H1 (cell line): ENCODE data around the gene G2E3. TPM values are rescaled to one million over a fixed set of nuclear protein-coding genes. Genes with fewer than 3 reads are reported as not detected.

Experiments
- CTCF ChIA-PET: fragments of 300-600 bp; sonication (Branson Sonifier 250); formaldehyde crosslinking; loops from one replicate; lab custom pipeline; 2021; ENCODE audit not compliant: partially characterized antibody; lab: Charles Lee
- POLR2A ChIA-PET: fragments of 300-600 bp; sonication (Branson Sonifier 250); formaldehyde crosslinking; loops from one replicate; lab custom pipeline; 2021; ENCODE audit warnings: inconsistent platforms; ENCODE audit not compliant: partially characterized antibody; lab: Charles Lee
- DNase-seq, 2 experiments: peaks; one replicate each; pipeline versions ENCODE4 v3.0.0 to v3.0.0-alpha.2; 2010 to 2022; ENCODE audit warnings: low spot score in 2 of 2, low read depth in 1 of 2, mixed read lengths in 1 of 2
- FAIRE-seq: peaks from 2 replicates; lab custom pipeline; 2011; peaks lifted over from hg19 to GRCh38; lab: Jason Lieb, UNC
- H2AFZ ChIP-seq: 2 replicates; pipeline ENCODE4 v1.8.1; 2012; ENCODE audit warnings: low read length, inconsistent platforms
- H2AK5ac ChIP-seq: 2 replicates; pipeline ENCODE4 v1.6.1; 2013; ENCODE audit warnings: low read depth, low read length
- H2BK120ac ChIP-seq: replicated peaks from 2 replicates; pipeline ENCODE3; 2013; ENCODE audit warnings: low read depth, low read length, inconsistent platforms
- H2BK12ac ChIP-seq: 2 replicates; pipeline ENCODE4 v1.6.1; 2013; ENCODE audit warnings: low read depth, low read length
- H2BK15ac ChIP-seq: 2 replicates; pipeline ENCODE4 v1.6.1; 2013; ENCODE audit warnings: low read length
- H2BK20ac ChIP-seq: 2 replicates; pipeline ENCODE4 v1.6.1; 2013; ENCODE audit warnings: low read length
- H2BK5ac ChIP-seq: 2 replicates; pipeline ENCODE4 v1.6.1; 2013; ENCODE audit warnings: low read depth, low read length
- H3K14ac ChIP-seq: 2 replicates; pipeline ENCODE4 v1.6.1; 2013; ENCODE audit warnings: inconsistent platforms; ENCODE audit not compliant: insufficient read length
- H3K18ac ChIP-seq: 2 replicates; pipeline ENCODE4 v1.6.1; 2013; ENCODE audit warnings: low read length; ENCODE audit errors: extremely low read depth
- H3K23ac ChIP-seq: 2 replicates; pipeline ENCODE4 v1.6.1; 2013; ENCODE audit warnings: inconsistent platforms; ENCODE audit not compliant: insufficient read length
- H3K23me2 ChIP-seq: 2 replicates; pipeline ENCODE4 v1.6.1; 2013; ENCODE audit warnings: low read depth, low read length
- H3K27ac ChIP-seq: 2 replicates; pipeline ENCODE4 v1.6.1; 2011; ENCODE audit warnings: low read depth, low read length, inconsistent platforms
- H3K27me3 ChIP-seq, 4 experiments: replicated peaks in 1 of 4; 1 replicate in 1 of 4; 2 replicates in 3 of 4; pipeline versions ENCODE4 v1.6.1 to v1.8.1; 2011 to 2013; ENCODE audit warnings: low read length in 3 of 4, mild to moderate bottlenecking in 3 of 4, inconsistent platforms in 2 of 4, mixed read lengths in 2 of 4, moderate library complexity in 1 of 4; ENCODE audit not compliant: control insufficient read depth in 3 of 4, insufficient read depth in 3 of 4; ENCODE audit errors: extremely low read depth in 1 of 4
- H3K36me3 ChIP-seq, 4 experiments: 2 replicates each; pipeline versions ENCODE4 v1.6.1 to v1.8.1; 2011 to 2013; ENCODE audit warnings: mild to moderate bottlenecking in 4 of 4, low read length in 3 of 4, moderate library complexity in 2 of 4, control low read depth in 1 of 4, inconsistent platforms in 1 of 4; ENCODE audit not compliant: insufficient read depth in 4 of 4, control insufficient read depth in 2 of 4
- H3K4ac ChIP-seq: replicated peaks from 2 replicates; pipeline ENCODE3; 2013; ENCODE audit warnings: low read length, low read depth, mixed read lengths, inconsistent platforms; ENCODE audit not compliant: insufficient read length
- H3K4me1 ChIP-seq, 4 experiments: replicated peaks in 1 of 4; 1 replicate in 1 of 4; 2 replicates in 3 of 4; pipeline versions ENCODE4 v1.6.1 to v1.8.1; 2011 to 2013; ENCODE audit warnings: low read length in 3 of 4, inconsistent platforms in 2 of 4, mixed read lengths in 1 of 4; ENCODE audit not compliant: insufficient read depth in 4 of 4, control insufficient read depth in 3 of 4
- H3K4me2 ChIP-seq, 2 experiments: 2 replicates each; pipeline versions ENCODE4 v1.6.1 to v1.8.1; 2011 to 2013; ENCODE audit warnings: low read depth in 2 of 2, low read length in 2 of 2, control low read depth in 1 of 2, inconsistent platforms in 1 of 2, mild to moderate bottlenecking in 1 of 2; ENCODE audit not compliant: insufficient read depth in 1 of 2
- H3K4me3 ChIP-seq, 4 experiments: fragments of 200-600, 300-600 bp in 1 of 4; sonication (generic), shearing (Covaris generic), sonication (Bioruptor Twin) in 1 of 4; 2 replicates each; pipeline versions ENCODE4 v1.5.1 to v1.8.1; 2011 to 2016; ENCODE audit warnings: low read length in 4 of 4, low read depth in 3 of 4, control low read depth in 2 of 4, inconsistent platforms in 2 of 4, mild to moderate bottlenecking in 2 of 4, mixed read lengths in 1 of 4, moderate library complexity in 1 of 4; ENCODE audit not compliant: insufficient read depth in 2 of 4; ENCODE audit errors: extremely low read depth in 1 of 4
- H3K56ac ChIP-seq: replicated peaks from 2 replicates; pipeline ENCODE3; 2013; ENCODE audit warnings: low read depth, mild to moderate bottlenecking, mixed read lengths, low read length, inconsistent platforms; ENCODE audit not compliant: insufficient read length
- H3K79me1 ChIP-seq: 2 replicates; pipeline ENCODE4 v1.6.1; 2013; ENCODE audit warnings: low read depth, low read length, control low read depth
- H3K79me2 ChIP-seq, 2 experiments: 2 replicates each; pipeline versions ENCODE4 v1.6.1 to v1.8.1; 2012 to 2013; ENCODE audit warnings: low read length in 2 of 2, mild to moderate bottlenecking in 2 of 2, inconsistent platforms in 1 of 2; ENCODE audit not compliant: insufficient read depth in 2 of 2, control insufficient read depth in 1 of 2
- H3K9ac ChIP-seq, 4 experiments: replicated peaks in 1 of 4; 1 replicate in 1 of 4; 2 replicates in 3 of 4; pipeline versions ENCODE4 v1.6.1 to v1.8.1; 2011 to 2013; ENCODE audit warnings: low read depth in 3 of 4, low read length in 3 of 4, control low read depth in 2 of 4, mild to moderate bottlenecking in 2 of 4, moderate library complexity in 2 of 4, inconsistent platforms in 1 of 4; ENCODE audit errors: extremely low read depth in 1 of 4
- H3K9me3 ChIP-seq, 2 experiments: 2 replicates each; pipeline versions ENCODE4 v1.6.1 to v1.8.1; 2012 to 2013; ENCODE audit warnings: mild to moderate bottlenecking in 2 of 2, moderate library complexity in 2 of 2, control low read depth in 1 of 2, inconsistent platforms in 1 of 2, low read depth in 1 of 2, low read length in 1 of 2, mixed read lengths in 1 of 2; ENCODE audit not compliant: insufficient read depth in 2 of 2
- H4K20me1 ChIP-seq, 2 experiments: replicated peaks in 1 of 2; 2 replicates each; pipeline versions ENCODE3 to v1.8.1; 2011 to 2013; ENCODE audit warnings: inconsistent platforms in 2 of 2, low read length in 2 of 2, mild to moderate bottlenecking in 1 of 2; ENCODE audit not compliant: insufficient read depth in 2 of 2, control insufficient read depth in 1 of 2
- H4K5ac ChIP-seq: 2 replicates; pipeline ENCODE4 v1.6.1; 2013; ENCODE audit warnings: low read length, low read depth, mixed read lengths, inconsistent platforms; ENCODE audit not compliant: insufficient read length
- H4K8ac ChIP-seq: 2 replicates; pipeline ENCODE4 v1.8.0; 2013; ENCODE audit warnings: mild to moderate bottlenecking, moderate library complexity, low read length, inconsistent platforms; ENCODE audit not compliant: insufficient read depth; ENCODE audit errors: extremely low read depth
- H4K91ac ChIP-seq: replicated peaks from 2 replicates; pipeline ENCODE3; 2013; ENCODE audit warnings: low read length, mixed read lengths, inconsistent platforms; ENCODE audit not compliant: insufficient read length
- CTBP2 ChIP-seq: IDR thresholded peaks from 2 replicates; pipeline ENCODE4 v1.7.0; 2011; ENCODE audit warnings: borderline replicate concordance, mild to moderate bottlenecking, moderate library complexity, mixed read lengths, low read length; ENCODE audit not compliant: insufficient read depth, insufficient read length
- GTF2F1 ChIP-seq: IDR thresholded peaks from 2 replicates; pipeline ENCODE4 v1.6.1; 2012; ENCODE audit warnings: low read depth, low read length, improper control_type of control experiment, borderline replicate concordance
- MAFK ChIP-seq: IDR thresholded peaks from 2 replicates; pipeline ENCODE4 v1.6.1; 2012; ENCODE audit warnings: low read depth, mild to moderate bottlenecking, improper control_type of control experiment, low read length
- POLR2A ChIP-seq, 2 experiments: IDR thresholded peaks; 1 replicate in 1 of 2; 2 replicates in 1 of 2; pipeline ENCODE4 v1.6.1; 2011; ENCODE audit warnings: low read depth in 2 of 2, low read length in 2 of 2, mild to moderate bottlenecking in 2 of 2; ENCODE audit errors: control extremely low read depth in 1 of 2
- SRF ChIP-seq: IDR thresholded peaks from 2 replicates; pipeline ENCODE4 v1.6.1; 2011; ENCODE audit warnings: mild to moderate bottlenecking, low read depth, low read length, moderate library complexity
- TEAD4 ChIP-seq: IDR thresholded peaks from 2 replicates; pipeline ENCODE4 v1.6.1; 2012; ENCODE audit warnings: low read depth, low read length, inconsistent platforms, mixed read lengths
- WGBS, 2 experiments: shearing (Covaris generic) in 1 of 2; methylation state at CpG; one replicate each; pipeline versions ENCODE4 v1.1.6 to v1.1.7; 2013 to 2015; ENCODE audit warnings: low lambda C conversion rate in 2 of 2, mixed read lengths in 2 of 2, inconsistent platforms in 1 of 2, low coverage in 1 of 2, missing lambda C conversion rate in 1 of 2; ENCODE audit not compliant: insufficient replicate concordance in 2 of 2, insufficient coverage in 1 of 2, insufficient read length in 1 of 2; ENCODE audit errors: extremely low coverage in 1 of 2, missing lambda C conversion rate in 1 of 2; 5-methylcytosine and 5-hydroxymethylcytosine counted together
- polyA plus RNA-seq, 7 experiments: library from polyadenylated mRNA; depleted of rRNA in 3 of 7; stranded (reverse) in 5 of 7; unstranded in 2 of 7; fragments of >200 nt in 5 of 7; fragments of 200-250 nt in 2 of 7; gene quantifications; 1 replicate in 5 of 7; 2 replicates in 1 of 7; 4 replicates in 1 of 7; pipeline versions ENCODE4 v1.2.1 to v1.2.3, GENCODE V29; 2011 to 2013; ENCODE audit warnings: missing spikeins in 2 of 7, mixed read lengths in 2 of 7
- total RNA-seq: library from RNA; stranded (reverse); fragmentation: NEBNext Ultra II Directional; extraction: Animal tissue kit (Norgen Biotek cat#: 25700); gene quantifications from 2 replicates; pipeline ENCODE4 v1.2.1, GENCODE V29; 2021

The G2E3 gene
- total and polyA plus RNA-seq, 2 of the 8 experiments (the other 6 are each of a cell fraction or from before 2014, with no cell fraction given): 9.2 to 72.0 TPM

GRCh38 chr14:30518867-30519560 is 39.9 kb upstream of the G2E3 start:
- H3K18ac ChIP-seq: no peak overlapping the region
- no peak overlapping the region for H3K23ac ChIP-seq
- H4K8ac ChIP-seq: no peak overlapping the region
- no peak overlapping the region for H3K9ac ChIP-seq
- H3K79me2 ChIP-seq: no peaks in the 10 kb centered on the region
- H3K56ac ChIP-seq: no peak overlapping the region
- no peak overlapping the region for H2BK120ac ChIP-seq
- H4K20me1 ChIP-seq: no peaks in the 10 kb centered on the region
- H3K27me3 ChIP-seq: no peaks in the 10 kb centered on the region
- H3K4me1 ChIP-seq: no peaks in the 10 kb centered on the region; a peak in 1 of 7 replicates
- no peak for DNase-seq
- H3K4me3 ChIP-seq: no peak overlapping the region
- no peak overlapping the region for H3K14ac ChIP-seq
- no peak overlapping the region for H3K4ac ChIP-seq
- no peak overlapping the region for H2BK12ac ChIP-seq
- POLR2A ChIA-PET: interaction anchor here (1.6 kb wide), 1 partner anchor 9 kb away, joined by 4 read pairs; no protein-coding TSS in a partner anchor
- 93% methylated on average over 4 of the region's 4 CpGs; no CpG with 5 or more reads in 1 of the 2 experiments for WGBS, 2 experiments
- no peak overlapping the region for H3K4me2 ChIP-seq
- H4K91ac ChIP-seq: no peak overlapping the region
- no peak overlapping the region for H2BK20ac ChIP-seq
- no peak overlapping the region for H2BK15ac ChIP-seq
- no peaks in the 10 kb centered on the region for H3K9me3 ChIP-seq
- no peak overlapping the region for H2BK5ac ChIP-seq
- FAIRE-seq: no peak
- CTCF ChIA-PET: interaction anchor here (0.5 to 4.0 kb wide), 8 partner anchors 9 to 248 kb away, joined by 3 to 10 read pairs (median 4); no protein-coding TSS in a partner anchor
- H3K27ac ChIP-seq: no peak overlapping the region
- no peaks in the 10 kb centered on the region for H3K36me3 ChIP-seq
- H2AK5ac ChIP-seq: no peak overlapping the region
- no peaks in the 10 kb centered on the region; the same call in 1 of the 2 replicates for H3K23me2 ChIP-seq
- TF ChIP-seq POLR2A (IDR thresholded peaks at IDR 0.05; ENCODE audit: control extremely low read depth in 1 of 2, low read depth in 2 of 2, low read length in 2 of 2) (no peak), GTF2F1 (no peak), TEAD4 (no peak), SRF (no peak), CTBP2 (no peak), MAFK (no peak; the same call in 1 of the 2 replicates)
- H2AFZ ChIP-seq: no peak overlapping the region
- no peak overlapping the region for H4K5ac ChIP-seq
- no peaks in the 10 kb centered on the region for H3K79me1 ChIP-seq
